Measurements from ENCODE around the gene C16orf92.

The C16orf92 gene

DNA sequence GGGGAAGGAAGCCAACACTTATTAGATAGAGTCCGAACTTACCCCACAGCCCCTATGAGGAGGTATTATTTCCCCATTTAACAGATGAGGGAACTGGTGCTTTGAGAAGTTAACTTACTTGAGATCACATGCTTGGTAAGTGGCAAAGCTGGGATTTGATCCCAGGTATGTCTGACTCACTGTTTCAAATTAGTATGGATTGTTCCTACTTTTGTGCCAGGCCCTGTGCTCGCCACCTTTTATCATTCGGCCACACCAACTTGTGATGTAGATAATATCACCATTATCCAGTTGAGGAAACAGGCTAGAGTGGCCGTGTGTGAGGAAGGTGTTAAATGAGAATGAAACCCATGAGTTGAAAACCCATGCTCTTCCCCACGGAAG, 38.2 kb upstream of the C16orf92 start:
- H3K4me3 ChIP-seq (ENCODE audit: low read depth, low read length), result no peak overlapping the region
- no peak for TF ChIP-seq CTCF (IDR thresholded peaks at IDR 0.05; ENCODE audit: insufficient read depth, low read depth, low read length, missing control alignments)
- no peak for DNase-seq (ENCODE audit: low read depth)

DNA sequence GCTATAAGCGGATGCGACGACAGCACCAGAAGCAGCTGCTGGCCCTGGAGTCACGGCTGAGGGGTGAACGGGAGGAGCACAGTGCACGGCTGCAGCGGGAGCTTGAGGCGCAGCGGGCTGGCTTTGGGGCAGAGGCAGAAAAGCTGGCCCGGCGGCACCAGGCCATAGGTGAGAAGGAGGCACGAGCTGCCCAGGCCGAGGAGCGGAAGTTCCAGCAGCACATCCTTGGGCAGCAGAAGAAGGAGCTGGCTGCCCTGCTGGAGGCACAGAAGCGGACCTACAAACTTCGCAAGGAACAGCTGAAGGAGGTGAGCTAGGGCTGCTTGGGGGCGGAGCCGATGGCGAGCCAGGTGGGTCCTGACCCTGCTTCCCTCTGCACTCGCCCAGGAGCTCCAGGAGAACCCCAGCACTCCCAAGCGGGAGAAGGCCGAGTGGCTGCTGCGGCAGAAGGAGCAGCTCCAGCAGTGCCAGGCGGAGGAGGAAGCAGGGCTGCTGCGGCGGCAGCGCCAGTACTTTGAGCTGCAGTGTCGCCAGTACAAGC, 37.7 kb upstream of the C16orf92 start:
- no peak for DNase-seq (ENCODE audit: low read depth)
- no peak overlapping the region for H3K4me3 ChIP-seq (ENCODE audit: low read depth, low read length)
- TF ChIP-seq CTCF (IDR thresholded peaks at IDR 0.05; ENCODE audit: insufficient read depth, low read depth, low read length, missing control alignments), result no peak

DNA sequence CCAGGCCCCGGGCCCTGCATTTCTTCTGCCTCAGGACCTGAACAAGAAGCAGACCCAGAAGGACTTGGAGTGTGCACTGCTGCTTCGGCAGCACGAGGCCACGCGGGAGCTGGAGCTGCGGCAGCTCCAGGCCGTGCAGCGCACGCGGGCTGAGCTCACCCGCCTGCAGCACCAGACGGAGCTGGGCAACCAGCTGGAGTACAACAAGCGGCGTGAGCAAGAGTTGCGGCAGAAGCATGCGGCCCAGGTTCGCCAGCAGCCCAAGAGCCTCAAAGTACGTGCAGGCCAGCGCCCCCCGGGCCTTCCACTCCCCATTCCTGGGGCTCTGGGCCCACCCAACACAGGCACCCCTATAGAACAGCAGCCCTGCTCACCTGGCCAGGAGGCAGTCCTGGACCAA, 36.8 kb upstream of the C16orf92 start:
- DNase-seq (ENCODE audit: low read depth), result no peak
- no peak overlapping the region for H3K4me3 ChIP-seq (ENCODE audit: low read depth, low read length)
- no peak for TF ChIP-seq CTCF (IDR thresholded peaks at IDR 0.05; ENCODE audit: insufficient read depth, low read depth, low read length, missing control alignments)

- no peak overlapping the region for H3K4me3 ChIP-seq (ENCODE audit: low read depth, low read length)
- no peak for TF ChIP-seq CTCF (IDR thresholded peaks at IDR 0.05; ENCODE audit: insufficient read depth, low read depth, low read length, missing control alignments)
Observed at GRCh38 chr16:29986931-29987330, 36.1 kb upstream of the C16orf92 start.

GRCh38 chr16:29987371-29988085, 35.5 kb upstream of the C16orf92 start:
- H3K4me3 ChIP-seq (ENCODE audit: low read depth, low read length), result no peak overlapping the region
- TF ChIP-seq CTCF (IDR thresholded peaks at IDR 0.05; ENCODE audit: insufficient read depth, low read depth, low read length, missing control alignments), result no peak
- DNase-seq (ENCODE audit: low read depth), result no peak

More at GRCh38 chr16:29986931-29987330, 36.1 kb upstream of the C16orf92 start:
- no peak for DNase-seq (ENCODE audit: low read depth)

- no peak for DNase-seq (ENCODE audit: low read depth)
- no peak overlapping the region for H3K4me3 ChIP-seq (ENCODE audit: low read depth, low read length)
- TF ChIP-seq CTCF (IDR thresholded peaks at IDR 0.05; ENCODE audit: insufficient read depth, low read depth, low read length, missing control alignments), result no peak
Observed at GRCh38 chr16:29988346-29989075, 34.5 kb upstream of the C16orf92 start.

Data from GM12865 (cell line).